ENCODE data around the gene ADGRV1.
"Not testable (repeated sequence)": the region's sequence is repeated elsewhere in the genome, so short reads cannot be mapped to it uniquely, and the experiment has no call there.

The ADGRV1 gene

GRCh38 chr5:90549729-90550275, 8.8 kb upstream of the ADGRV1 start:
- DNase-seq, result no peak

- DNase-seq, result no peak
Observed at GRCh38 chr5:90550963-90551362, 7.6 kb upstream of the ADGRV1 start.

- DNase-seq, result no peak
Observed at GRCh38 chr5:90551376-90551775, 7.2 kb upstream of the ADGRV1 start.

GRCh38 chr5:90553711-90554110, 4.9 kb upstream of the ADGRV1 start:
- DNase-seq, result no peak

GRCh38 chr5:90554358-90555006, 4.1 kb upstream of the ADGRV1 start:
- no peak for DNase-seq

- no peak for DNase-seq
Observed at GRCh38 chr5:90555666-90556065, 2.9 kb upstream of the ADGRV1 start.

GRCh38 chr5:90557391-90557790, 1.2 kb upstream of the ADGRV1 start:
- DNase-seq, result peak in 1 of 14 donors; percentile 28

GRCh38 chr5:90557871-90558270, 726 bp upstream of the ADGRV1 start:
- no peak for DNase-seq

GRCh38 chr5:90560771-90561170, 2.2 kb downstream of the ADGRV1 start:
- DNase-seq, result no peak

GRCh38 chr5:90561766-90562165, 3.2 kb downstream of the ADGRV1 start:
- DNase-seq, result no peak

- DNase-seq, result no peak
Observed at GRCh38 chr5:90562341-90562740, 3.7 kb downstream of the ADGRV1 start.

GRCh38 chr5:90563108-90563507, 4.5 kb downstream of the ADGRV1 start:
- DNase-seq, result no peak

GRCh38 chr5:90565491-90565890, 6.9 kb downstream of the ADGRV1 start:
- DNase-seq, result no peak

- DNase-seq, result no peak
Observed at GRCh38 chr5:90569084-90569483, 10.5 kb downstream of the ADGRV1 start.

GRCh38 chr5:90570034-90570433, 11.4 kb downstream of the ADGRV1 start:
- no peak for DNase-seq

- no peak for DNase-seq
Observed at GRCh38 chr5:90571147-90571773, 12.7 kb downstream of the ADGRV1 start.

GRCh38 chr5:90575712-90576111, 17.1 kb downstream of the ADGRV1 start:
- DNase-seq, result no peak

- DNase-seq, result not testable (repeated sequence)
Observed at GRCh38 chr5:90576566-90576965, 18.0 kb downstream of the ADGRV1 start.

GRCh38 chr5:90579905-90580304, 21.3 kb downstream of the ADGRV1 start:
- DNase-seq, result not testable (repeated sequence)

- DNase-seq, result no peak
Observed at GRCh38 chr5:90581956-90582355, 23.4 kb downstream of the ADGRV1 start.

- no peak for DNase-seq
Observed at GRCh38 chr5:90585337-90585986, 26.9 kb downstream of the ADGRV1 start.

- no peak for DNase-seq
Observed at GRCh38 chr5:90586469-90586868, 27.9 kb downstream of the ADGRV1 start.

- no peak for DNase-seq
Observed at GRCh38 chr5:90590170-90590569, 31.6 kb downstream of the ADGRV1 start.

- DNase-seq, result not testable (repeated sequence)
Observed at GRCh38 chr5:90593083-90593482, 34.5 kb downstream of the ADGRV1 start.
